ENCODE measurements around the gene TAL1.

The TAL1 gene

GRCh38 chr1:47244339-47244862 lies 12.4 kb upstream of the TAL1 start:
- Histone ChIP-seq H3K9ac (ENCODE audit: low read depth in 1 of 2, low read length in 2 of 2) (no peak overlapping the region), H3K27ac (ENCODE audit: low read depth in 2 of 2, low read length in 2 of 2) (no peak overlapping the region), H3K27me3 (ENCODE audit: control insufficient read depth in 2 of 2, insufficient read depth in 2 of 2, low read length in 2 of 2) (peaks cover 0 to 8% of the 10 kb centered on the region in 2 donors), H3K4me3 (ENCODE audit: low read length in 2 of 2) (no peak overlapping the region), H3K9me3 (ENCODE audit: control insufficient read depth in 2 of 2, low read length in 2 of 2) (no peaks in the 10 kb centered on the region), H3K4me1 (ENCODE audit: control insufficient read depth in 2 of 2, insufficient read depth in 2 of 2, low read length in 2 of 2) (no peaks in the 10 kb centered on the region), H3K36me3 (ENCODE audit: control insufficient read depth in 2 of 2, insufficient read depth in 2 of 2, low read length in 2 of 2) (no peaks in the 10 kb centered on the region)

GRCh38 chr1:47243910-47244309 lies 11.9 kb upstream of the TAL1 start:
- Histone ChIP-seq H3K4me3 (ENCODE audit: low read length in 2 of 2) (no peak overlapping the region), H3K9me3 (ENCODE audit: control insufficient read depth in 2 of 2, low read length in 2 of 2) (no peaks in the 10 kb centered on the region), H3K27ac (ENCODE audit: low read depth in 2 of 2, low read length in 2 of 2) (no peak overlapping the region), H3K9ac (ENCODE audit: low read depth in 1 of 2, low read length in 2 of 2) (no peak overlapping the region), H3K4me1 (ENCODE audit: control insufficient read depth in 2 of 2, insufficient read depth in 2 of 2, low read length in 2 of 2) (no peaks in the 10 kb centered on the region), H3K36me3 (ENCODE audit: control insufficient read depth in 2 of 2, insufficient read depth in 2 of 2, low read length in 2 of 2) (no peaks in the 10 kb centered on the region), H3K27me3 (ENCODE audit: control insufficient read depth in 2 of 2, insufficient read depth in 2 of 2, low read length in 2 of 2) (peaks cover 0 to 8% of the 10 kb centered on the region in 2 donors)

GRCh38 chr1:47241114-47242113 lies 9.4 kb upstream of the TAL1 start:
- Histone ChIP-seq H3K27ac (ENCODE audit: low read depth in 2 of 2, low read length in 2 of 2) (no peak overlapping the region), H3K4me1 (ENCODE audit: control insufficient read depth in 2 of 2, insufficient read depth in 2 of 2, low read length in 2 of 2) (no peaks in the 10 kb centered on the region), H3K9me3 (ENCODE audit: control insufficient read depth in 2 of 2, low read length in 2 of 2) (no peaks in the 10 kb centered on the region), H3K27me3 (ENCODE audit: control insufficient read depth in 2 of 2, insufficient read depth in 2 of 2, low read length in 2 of 2) (peaks cover 0 to 8% of the 10 kb centered on the region in 2 donors), H3K36me3 (ENCODE audit: control insufficient read depth in 2 of 2, insufficient read depth in 2 of 2, low read length in 2 of 2) (no peaks in the 10 kb centered on the region), H3K9ac (ENCODE audit: low read depth in 1 of 2, low read length in 2 of 2) (no peak overlapping the region), H3K4me3 (ENCODE audit: low read length in 2 of 2) (no peak overlapping the region)

GRCh38 chr1:47238935-47239592 lies 7.0 kb upstream of the TAL1 start:
- no peaks in the 10 kb centered on the region for H3K4me1 ChIP-seq (ENCODE audit: control insufficient read depth in 2 of 2, insufficient read depth in 2 of 2, low read length in 2 of 2)
- peaks cover 0 to 10% of the 10 kb centered on the region in 2 donors for H3K27me3 ChIP-seq (ENCODE audit: control insufficient read depth in 2 of 2, insufficient read depth in 2 of 2, low read length in 2 of 2)
- H3K27ac ChIP-seq (ENCODE audit: low read depth in 2 of 2, low read length in 2 of 2), result no peak overlapping the region
- no peaks in the 10 kb centered on the region for H3K9me3 ChIP-seq (ENCODE audit: control insufficient read depth in 2 of 2, low read length in 2 of 2)
- H3K9ac ChIP-seq (ENCODE audit: low read depth in 1 of 2, low read length in 2 of 2), result no peak overlapping the region
- no peak overlapping the region for H3K4me3 ChIP-seq (ENCODE audit: low read length in 2 of 2)
- no peaks in the 10 kb centered on the region for H3K36me3 ChIP-seq (ENCODE audit: control insufficient read depth in 2 of 2, insufficient read depth in 2 of 2, low read length in 2 of 2)

GRCh38 chr1:47235806-47236205 lies 3.8 kb upstream of the TAL1 start:
- Histone ChIP-seq H3K36me3 (ENCODE audit: control insufficient read depth in 2 of 2, insufficient read depth in 2 of 2, low read length in 2 of 2) (no peaks in the 10 kb centered on the region), H3K27ac (ENCODE audit: low read depth in 2 of 2, low read length in 2 of 2) (no peak overlapping the region), H3K4me3 (ENCODE audit: low read length in 2 of 2) (no peak overlapping the region), H3K9me3 (ENCODE audit: control insufficient read depth in 2 of 2, low read length in 2 of 2) (no peaks in the 10 kb centered on the region), H3K9ac (ENCODE audit: low read depth in 1 of 2, low read length in 2 of 2) (no peak overlapping the region), H3K27me3 (ENCODE audit: control insufficient read depth in 2 of 2, insufficient read depth in 2 of 2, low read length in 2 of 2) (peaks cover 26 to 35% of the 10 kb centered on the region in 2 donors), H3K4me1 (ENCODE audit: control insufficient read depth in 2 of 2, insufficient read depth in 2 of 2, low read length in 2 of 2) (peaks cover 5 to 8% of the 10 kb centered on the region in 2 donors)

GRCh38 chr1:47235241-47235681 lies 3.2 kb upstream of the TAL1 start:
- H3K9ac ChIP-seq (ENCODE audit: low read depth in 1 of 2, low read length in 2 of 2), result no peak overlapping the region

GRCh38 chr1:47233186-47233585 lies 1.2 kb upstream of the TAL1 start:
- Histone ChIP-seq H3K27me3 (ENCODE audit: control insufficient read depth in 2 of 2, insufficient read depth in 2 of 2, low read length in 2 of 2) (peaks cover 51 to 56% of the 10 kb centered on the region in 2 donors), H3K9ac (ENCODE audit: low read depth in 1 of 2, low read length in 2 of 2) (no peak overlapping the region), H3K27ac (ENCODE audit: low read depth in 2 of 2, low read length in 2 of 2) (no peak overlapping the region), H3K4me1 (ENCODE audit: control insufficient read depth in 2 of 2, insufficient read depth in 2 of 2, low read length in 2 of 2) (peaks cover 5 to 8% of the 10 kb centered on the region in 2 donors), H3K4me3 (ENCODE audit: low read length in 2 of 2) (no peak overlapping the region), H3K9me3 (ENCODE audit: control insufficient read depth in 2 of 2, low read length in 2 of 2) (no peaks in the 10 kb centered on the region), H3K36me3 (ENCODE audit: control insufficient read depth in 2 of 2, insufficient read depth in 2 of 2, low read length in 2 of 2) (no peaks in the 10 kb centered on the region)

More at GRCh38 chr1:47235241-47235681, 3.2 kb upstream of the TAL1 start:
- Histone ChIP-seq H3K36me3 (ENCODE audit: control insufficient read depth in 2 of 2, insufficient read depth in 2 of 2, low read length in 2 of 2) (no peaks in the 10 kb centered on the region), H3K4me3 (ENCODE audit: low read length in 2 of 2) (no peak overlapping the region), H3K27me3 (ENCODE audit: control insufficient read depth in 2 of 2, insufficient read depth in 2 of 2, low read length in 2 of 2) (peaks cover 32 to 41% of the 10 kb centered on the region in 2 donors), H3K4me1 (ENCODE audit: control insufficient read depth in 2 of 2, insufficient read depth in 2 of 2, low read length in 2 of 2) (peaks cover 5 to 8% of the 10 kb centered on the region in 2 donors), H3K27ac (ENCODE audit: low read depth in 2 of 2, low read length in 2 of 2) (no peak overlapping the region), H3K9me3 (ENCODE audit: control insufficient read depth in 2 of 2, low read length in 2 of 2) (no peaks in the 10 kb centered on the region)

- H3K4me3 ChIP-seq (ENCODE audit: low read length in 2 of 2), result peak overlapping the region; percentile 58 to 69
These were observed 481 bp downstream of the TAL1 start for GRCh38 chr1:47231301-47232186.

GRCh38 chr1:47230692-47231300 lies 1.2 kb downstream of the TAL1 start:
- no peaks in the 10 kb centered on the region for H3K9me3 ChIP-seq (ENCODE audit: control insufficient read depth in 2 of 2, low read length in 2 of 2)
- no peak overlapping the region for H3K9ac ChIP-seq (ENCODE audit: low read depth in 1 of 2, low read length in 2 of 2)
- peak overlapping the region; percentile 38 to 64 for H3K27ac ChIP-seq (ENCODE audit: low read depth in 2 of 2, low read length in 2 of 2)
- H3K4me3 ChIP-seq (ENCODE audit: low read length in 2 of 2), result peak overlapping the region in 1 of 2 donors; percentile 26
- peaks cover 71 to 79% of the 10 kb centered on the region in 2 donors for H3K27me3 ChIP-seq (ENCODE audit: control insufficient read depth in 2 of 2, insufficient read depth in 2 of 2, low read length in 2 of 2)
- peaks cover 5 to 8% of the 10 kb centered on the region in 2 donors for H3K4me1 ChIP-seq (ENCODE audit: control insufficient read depth in 2 of 2, insufficient read depth in 2 of 2, low read length in 2 of 2)
- no peaks in the 10 kb centered on the region for H3K36me3 ChIP-seq (ENCODE audit: control insufficient read depth in 2 of 2, insufficient read depth in 2 of 2, low read length in 2 of 2)

More at GRCh38 chr1:47231301-47232186, 481 bp downstream of the TAL1 start:
- Histone ChIP-seq H3K9me3 (ENCODE audit: control insufficient read depth in 2 of 2, low read length in 2 of 2) (no peaks in the 10 kb centered on the region), H3K4me1 (ENCODE audit: control insufficient read depth in 2 of 2, insufficient read depth in 2 of 2, low read length in 2 of 2) (peaks cover 5 to 8% of the 10 kb centered on the region in 2 donors), H3K36me3 (ENCODE audit: control insufficient read depth in 2 of 2, insufficient read depth in 2 of 2, low read length in 2 of 2) (no peaks in the 10 kb centered on the region), H3K27ac (ENCODE audit: low read depth in 2 of 2, low read length in 2 of 2) (peak overlapping the region; percentile 64 to 72), H3K9ac (ENCODE audit: low read depth in 1 of 2, low read length in 2 of 2) (peak overlapping the region; percentile 47 to 49), H3K27me3 (ENCODE audit: control insufficient read depth in 2 of 2, insufficient read depth in 2 of 2, low read length in 2 of 2) (peaks cover 65 to 72% of the 10 kb centered on the region in 2 donors)

All from mucosa of rectum (tissue), 2 donors.